ENCODE data around the gene S100A6.

Gene S100A6

GRCh38 chr1:153545067-153546055, 9.6 kb upstream of the S100A6 start, which contains the start of gene S100A4:
S100A4 (minus strand) TSS chr1:153545806; CDS start chr1:153544794, 1,012 bp downstream.
- DNase-seq (ENCODE audit: low read depth in 2 of 2) = peak; percentile 90 to 94

GRCh38 chr1:153544453-153545066, 8.8 kb upstream of the S100A6 start:
- DNase-seq (ENCODE audit: low read depth in 2 of 2) = no peak

GRCh38 chr1:153543736-153544135, 7.9 kb upstream of the S100A6 start:
- DNase-seq (ENCODE audit: low read depth in 2 of 2) = no peak

DNA sequence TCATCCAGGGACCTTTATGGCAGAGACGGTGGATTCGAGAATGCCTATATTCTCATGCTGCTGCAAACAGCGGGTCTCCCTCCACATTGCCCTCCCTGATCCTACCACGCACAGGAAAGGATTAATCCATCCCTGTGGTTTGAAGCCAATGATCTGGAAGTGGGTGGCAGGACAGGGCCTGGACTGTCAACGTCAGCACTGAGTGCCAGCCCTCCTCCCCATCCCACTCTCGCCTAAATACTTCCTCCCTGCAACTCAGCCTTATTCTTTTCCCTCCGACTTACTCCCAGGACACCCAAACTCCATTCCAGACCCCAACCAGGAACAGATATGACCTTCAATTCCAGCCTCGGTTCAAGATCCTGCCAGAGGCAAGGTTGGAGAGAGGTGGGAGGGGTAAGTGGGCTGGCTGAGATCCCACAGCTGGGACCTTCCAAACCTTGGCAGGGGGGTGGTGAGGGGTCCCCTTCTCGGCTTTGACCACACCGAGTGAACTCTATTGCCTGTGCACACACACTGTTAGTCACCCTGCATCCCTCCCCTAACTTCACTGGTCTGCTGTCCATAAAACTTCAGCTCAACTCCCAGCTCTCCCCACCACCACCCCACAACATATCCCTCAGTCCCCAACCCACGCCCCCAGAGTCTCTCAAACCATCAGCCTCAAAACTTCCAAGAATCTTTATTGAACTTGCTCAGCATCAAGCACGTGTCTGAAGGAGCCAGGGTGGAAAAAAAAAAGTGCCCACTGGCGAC, 7.3 kb upstream of the S100A6 start:
- no peak for DNase-seq (ENCODE audit: low read depth in 2 of 2)

DNA sequence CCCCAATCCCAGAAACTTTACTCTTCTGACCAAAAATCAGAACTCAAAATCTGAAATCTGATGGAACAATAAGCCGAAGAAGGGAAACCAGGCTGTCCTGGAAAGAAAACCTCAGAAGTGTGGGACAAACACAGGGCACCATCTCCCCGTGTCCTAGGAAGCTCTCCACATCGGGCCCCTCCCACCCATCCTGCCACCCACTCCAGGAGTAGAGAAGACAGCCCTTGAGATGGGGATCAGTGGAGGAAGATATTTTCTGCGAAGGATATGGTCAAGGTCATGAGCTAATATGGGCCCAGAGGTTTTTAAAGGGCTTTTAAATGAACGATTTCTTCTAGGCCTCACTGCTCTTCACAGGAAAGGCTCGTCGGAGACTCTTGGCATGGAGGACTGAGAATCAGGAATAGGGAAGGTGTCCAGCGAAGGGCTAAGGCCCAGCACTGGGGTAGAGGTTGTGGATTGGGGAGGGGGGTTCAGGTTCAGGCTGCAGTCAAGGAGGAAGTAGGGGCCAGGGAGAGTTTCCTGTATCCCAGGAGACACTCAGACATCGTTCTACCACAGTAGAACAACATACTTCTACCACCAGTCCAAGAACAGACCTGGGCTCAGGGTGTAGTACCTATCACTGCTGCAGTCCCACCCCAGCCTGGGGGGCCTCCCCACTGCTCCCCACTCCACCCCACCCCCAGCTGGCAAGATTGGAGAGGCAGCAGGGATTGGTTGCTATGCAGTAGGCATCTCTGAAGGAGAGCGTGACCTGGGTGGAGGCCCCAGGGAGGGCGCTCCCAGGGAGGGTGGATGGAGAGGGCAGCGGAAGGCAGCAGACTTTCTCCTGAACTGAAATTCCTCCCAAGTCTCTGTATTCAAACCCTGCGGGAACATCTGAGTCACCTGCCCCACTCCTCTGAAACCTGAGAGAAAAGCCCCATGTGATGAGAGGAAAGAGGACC, 6.1 kb upstream of the S100A6 start:
- DNase-seq (ENCODE audit: low read depth in 2 of 2) = no peak

DNA sequence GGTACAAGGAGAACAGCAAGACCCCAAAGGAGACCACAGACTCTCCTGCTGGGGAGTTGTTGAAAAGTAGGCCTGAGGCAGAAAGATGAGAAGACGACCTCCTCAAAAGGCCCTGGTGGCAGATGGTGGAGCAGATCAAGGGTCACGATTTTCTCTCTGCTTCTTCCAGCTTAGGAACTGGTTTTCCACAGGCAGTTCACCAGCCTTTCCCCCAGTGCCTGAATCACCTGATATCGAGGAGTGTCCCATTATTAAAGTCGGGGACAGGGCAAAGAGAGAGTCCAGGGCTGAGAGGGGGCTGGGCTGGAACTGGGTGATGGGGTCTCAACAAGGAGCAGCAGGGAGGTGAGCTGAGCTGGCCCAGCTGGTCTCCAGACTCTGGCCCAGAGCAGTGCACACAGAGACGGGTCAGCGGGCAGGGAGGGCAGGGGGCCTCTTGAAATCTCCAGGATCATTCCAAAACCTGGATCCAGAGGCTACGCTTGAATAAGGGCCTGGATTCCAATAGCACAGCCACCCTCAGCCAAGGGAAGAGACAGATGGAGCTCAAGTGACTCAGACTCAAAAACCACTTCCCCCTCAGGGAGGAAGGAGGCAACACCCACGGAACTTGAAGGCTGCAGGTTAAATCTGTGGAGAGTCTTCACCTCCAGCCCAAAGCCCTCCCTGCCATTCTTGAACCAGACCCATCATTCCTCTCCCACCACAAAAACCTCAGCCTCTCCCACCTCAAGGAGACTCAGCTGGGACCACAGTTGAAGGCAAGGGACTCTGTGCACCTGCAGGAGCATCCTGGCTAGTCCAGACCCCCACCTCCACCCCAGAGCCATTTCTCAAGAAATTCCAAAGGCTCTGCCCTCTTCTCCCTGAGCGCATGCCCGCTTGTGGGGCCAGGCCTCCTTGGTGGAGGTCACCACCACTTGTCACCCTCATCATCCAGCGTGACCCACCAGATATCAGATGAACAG, 4.9 kb upstream of the S100A6 start, which contains the start of gene S100A5:
TSS of gene S100A5 (minus strand) at position 541 of the 968 bp plus-strand sequence. CDS start 743 bp downstream, outside the sequence.
- peak in 1 of 2 donors; percentile 38 for DNase-seq (ENCODE audit: low read depth in 2 of 2)

- no peak for DNase-seq (ENCODE audit: low read depth in 2 of 2)
These were observed 3.8 kb upstream of the S100A6 start for GRCh38 chr1:153539395-153540093.

- DNase-seq (ENCODE audit: low read depth in 2 of 2) = no peak
These were observed 2.6 kb upstream of the S100A6 start for GRCh38 chr1:153538315-153538821.

GRCh38 chr1:153537376-153537730, 1.6 kb upstream of the S100A6 start:
- no peak for DNase-seq (ENCODE audit: low read depth in 2 of 2)

- no peak for DNase-seq (ENCODE audit: low read depth in 2 of 2)
These were observed 1.0 kb upstream of the S100A6 start for GRCh38 chr1:153536671-153537375.

- DNase-seq (ENCODE audit: low read depth in 2 of 2) = peak; percentile 65
These were observed 350 bp upstream of the S100A6 start for GRCh38 chr1:153536012-153536670.

DNA sequence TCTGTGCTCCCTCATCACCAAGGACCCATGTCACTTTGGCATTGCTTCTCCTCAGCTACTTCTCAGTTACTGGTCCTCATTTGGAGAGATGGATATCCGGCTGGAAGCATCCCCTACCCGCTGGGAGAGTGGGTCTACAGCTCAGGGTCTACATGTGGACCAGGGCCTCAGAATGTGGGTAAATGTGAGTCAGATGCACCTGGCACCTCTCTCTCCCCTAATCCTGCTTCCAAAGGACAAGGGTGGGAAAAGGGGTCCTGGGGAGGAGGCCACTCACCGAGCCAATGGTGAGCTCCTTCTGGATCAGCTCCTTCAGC, 908 bp downstream of the S100A6 start:
- no peak for DNase-seq (ENCODE audit: low read depth in 2 of 2)

GRCh38 chr1:153534226-153534924, 1.4 kb downstream of the S100A6 start:
- DNase-seq (ENCODE audit: low read depth in 2 of 2) = no peak

- DNase-seq (ENCODE audit: low read depth in 2 of 2) = no peak
These were observed 2.0 kb downstream of the S100A6 start for GRCh38 chr1:153533689-153534201.

- DNase-seq (ENCODE audit: low read depth in 2 of 2) = peak; percentile 62 to 78
These were observed 2.8 kb downstream of the S100A6 start for GRCh38 chr1:153532769-153533599.

- no peak for DNase-seq (ENCODE audit: low read depth in 2 of 2)
These were observed 3.6 kb downstream of the S100A6 start for GRCh38 chr1:153532181-153532580.
